Coronary artery (tissue), 2 donors: ENCODE results near the gene NUDT14.

ENCODE experiments used
- DNase-seq: peaks from one replicate; pipeline ENCODE4 v3.0.0-alpha.2; 2017; ENCODE audit warnings: low spot score
- H3K27ac ChIP-seq, 2 donors: fragments of 200-600 bp; sonication (generic); one replicate each; pipeline ENCODE4 v1.5.1; 2016 to 2019
- H3K4me3 ChIP-seq: fragments of 200-600 bp; sonication (generic); 2 replicates; pipeline ENCODE4 v1.5.1; 2016; ENCODE audit warnings: mild to moderate bottlenecking, moderate library complexity
- CTCF ChIP-seq: fragments of 200-600 bp; sonication (generic); IDR thresholded peaks from one replicate; pipeline ENCODE4 v1.5.1; 2019; ENCODE audit warnings: antibody characterized with exemption

Gene NUDT14

GRCh38 chr14:105204206-105204930 is 23.3 kb upstream of the NUDT14 start:
- DNase-seq = no peak
- peak overlapping the region in 1 of 2 donors; percentile 10 for H3K27ac ChIP-seq

GRCh38 chr14:105203701-105204100 is 22.6 kb upstream of the NUDT14 start:
- no peak for DNase-seq

More at GRCh38 chr14:105204206-105204930, 23.3 kb upstream of the NUDT14 start:
- no peak for TF ChIP-seq CTCF
- no peak overlapping the region for H3K4me3 ChIP-seq

GRCh38 chr14:105203057-105203531 is 22.0 kb upstream of the NUDT14 start:
- no peak overlapping the region for H3K27ac ChIP-seq
- no peak for DNase-seq

More at GRCh38 chr14:105203701-105204100, 22.6 kb upstream of the NUDT14 start:
- H3K4me3 ChIP-seq = no peak overlapping the region
- TF ChIP-seq CTCF = no peak
- no peak overlapping the region for H3K27ac ChIP-seq

GRCh38 chr14:105201925-105202513 is 20.9 kb upstream of the NUDT14 start:
- Histone ChIP-seq H3K4me3 (no peak overlapping the region), H3K27ac (peak overlapping the region in 1 of 2 donors; percentile 32)
- no peak for TF ChIP-seq CTCF
- no peak for DNase-seq

More at GRCh38 chr14:105203057-105203531, 22.0 kb upstream of the NUDT14 start:
- H3K4me3 ChIP-seq = no peak overlapping the region
- TF ChIP-seq CTCF = peak; percentile 92

GRCh38 chr14:105201156-105201924 is 20.2 kb upstream of the NUDT14 start:
- no peak for DNase-seq
- TF ChIP-seq CTCF = no peak
- peak overlapping the region in 1 of 2 donors; percentile 32 for H3K27ac ChIP-seq
- no peak overlapping the region for H3K4me3 ChIP-seq

- DNase-seq = no peak
- H3K4me3 ChIP-seq = no peak overlapping the region
- TF ChIP-seq CTCF = no peak
- H3K27ac ChIP-seq = no peak overlapping the region
These were observed 19.5 kb upstream of the NUDT14 start for GRCh38 chr14:105200641-105201040.
